Measurements from ENCODE around the gene LYG1. TPM values are rescaled to one million over a fixed set of nuclear protein-coding genes. Genes with fewer than 3 reads are reported as not detected.

LYG1 gene
- total and polyA plus RNA-seq, 9 of the 15 experiments (the other 6 are each of a cell fraction or from before 2014, with no cell fraction given): 0.64 to 2.6 (median 1.2) TPM

DNA sequence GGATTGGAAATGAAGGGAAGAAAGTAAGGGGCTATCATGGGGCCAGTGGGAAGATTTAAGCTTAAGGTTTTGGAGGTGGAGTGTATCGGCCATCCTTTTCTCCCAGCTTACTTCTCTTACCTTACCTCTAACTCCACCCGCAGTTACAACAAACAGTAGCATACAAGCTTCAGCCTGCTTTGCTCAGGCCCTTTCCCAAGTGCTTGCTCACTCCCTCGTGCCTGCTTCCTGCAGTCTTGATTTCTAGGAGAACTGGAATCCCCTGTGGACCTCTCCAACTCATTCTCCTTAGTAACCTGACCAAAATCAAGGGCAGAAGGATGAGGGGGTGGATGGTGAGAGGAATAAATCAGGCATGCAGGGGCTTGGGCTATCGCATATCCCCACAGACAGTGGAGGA, 39.8 kb downstream of the LYG1 start:
- intact Hi-C loops (cut with micrococcal nuclease) (no loop called here), in situ Hi-C loops (cut with MboI) (no loop called here)
- TF ChIP-seq IFI16 (CRISPR knock-in tag; IDR thresholded peaks at IDR 0.05) (no peak), TCF3 (CRISPR knock-in tag; IDR thresholded peaks at IDR 0.05) (no peak), ZNF778 (CRISPR knock-in tag; IDR thresholded peaks at IDR 0.05) (no peak), MCM3 (IDR thresholded peaks at IDR 0.05) (no peak), SAFB (IDR thresholded peaks at IDR 0.05; ENCODE audit: borderline replicate concordance, low read depth, low read length) (no peak), TAF1 (IDR thresholded peaks at IDR 0.05; ENCODE audit: control insufficient read depth, extremely low read depth, insufficient read depth, low read length, severe bottlenecking) (no peak), SMAD4 (CRISPR knock-in tag; conservative IDR thresholded peaks at IDR 0.05) (no peak), ZNF12 (CRISPR knock-in tag; IDR thresholded peaks at IDR 0.05) (no peak), MAFF (IDR thresholded peaks at IDR 0.05; ENCODE audit: low read length) (no peak), ZNF76 (CRISPR knock-in tag; IDR thresholded peaks at IDR 0.05; ENCODE audit: borderline replicate concordance) (no peak), TAF7 (tag; IDR thresholded peaks at IDR 0.05) (no peak), KLF10 (CRISPR knock-in tag; IDR thresholded peaks at IDR 0.05) (no peak), ZNF395 (CRISPR knock-in tag; IDR thresholded peaks at IDR 0.05) (no peak), PML (IDR thresholded peaks at IDR 0.05; ENCODE audit: low read length) (no peak), BHLHE40 (IDR thresholded peaks at IDR 0.05; ENCODE audit: low read length) (no peak), E2F3 (CRISPR knock-in tag; IDR thresholded peaks at IDR 0.05) (no peak)
- ATAC-seq: no peak
- Histone ChIP-seq H3K27ac (ENCODE audit: extremely low read depth, low read depth, low read length) (no peak overlapping the region), H2AFZ (ENCODE audit: low read depth, low read length) (no peak overlapping the region), H3K9me3 (replicated peaks; ENCODE audit: control insufficient read depth, insufficient read depth, low read depth, low read length) (no peaks in the 10 kb centered on the region), H3K36me3 (ENCODE audit: control insufficient read depth, insufficient read depth, low read length) (no peaks in the 10 kb centered on the region), H3K27me3 (ENCODE audit: control insufficient read depth in 2 of 2, insufficient read depth in 2 of 2, low read length in 2 of 2) (peaks cover 0 to 2% of the 10 kb centered on the region in 2 experiments; a peak in 1 of 5 replicates), H3K9me1 (ENCODE audit: control insufficient read depth, insufficient read depth, low read length) (no peaks in the 10 kb centered on the region), H3K4me1 (replicated peaks in 1 of 2; ENCODE audit: control insufficient read depth in 2 of 2, insufficient read depth in 2 of 2, low read length in 2 of 2) (no peaks in the 10 kb centered on the region), H4K20me1 (replicated peaks; ENCODE audit: control insufficient read depth, insufficient read depth, low read length) (no peaks in the 10 kb centered on the region), H3K9ac (ENCODE audit: insufficient read depth in 1 of 2, low read depth in 2 of 2, low read length in 2 of 2) (no peak overlapping the region), H3K4me3 (no peak overlapping the region), H3K79me2 (ENCODE audit: control insufficient read depth, insufficient read depth, low read length) (no peaks in the 10 kb centered on the region), H3K4me2 (ENCODE audit: insufficient read depth, low read length) (no peak overlapping the region)
- ChIA-PET CTCF (ENCODE audit: low intra/inter-chr PET ratio) (no interaction called here), POLR2A (interaction anchor here (0.9 kb wide), 1 partner anchor 19 kb away, joined by 3 read pairs; no protein-coding TSS in a partner anchor)
- no peak for FAIRE-seq
- no TSS peak for BruUV-seq (replicated peaks)
- WGBS (ENCODE audit: insufficient coverage, low coverage, missing lambda C conversion rate): 3% methylated on average over 4 of the region's 4 CpGs
- no peak for DNase-seq (ENCODE audit: extremely low read depth in 1 of 4, low spot score in 3 of 4)
